NCI-H2171 treated with DMSO at 0.1 percent for 48 hours (cell line): ENCODE results near the gene OR6S1.
"Not testable (repeated sequence)": the region's sequence is repeated elsewhere in the genome, so short reads cannot be mapped to it uniquely, and the experiment has no call there.

Source experiments
- DNase-seq: peaks from one replicate; lab custom pipeline; 2025; lab: John Stamatoyannopoulos, UW

OR6S1 gene

DNA sequence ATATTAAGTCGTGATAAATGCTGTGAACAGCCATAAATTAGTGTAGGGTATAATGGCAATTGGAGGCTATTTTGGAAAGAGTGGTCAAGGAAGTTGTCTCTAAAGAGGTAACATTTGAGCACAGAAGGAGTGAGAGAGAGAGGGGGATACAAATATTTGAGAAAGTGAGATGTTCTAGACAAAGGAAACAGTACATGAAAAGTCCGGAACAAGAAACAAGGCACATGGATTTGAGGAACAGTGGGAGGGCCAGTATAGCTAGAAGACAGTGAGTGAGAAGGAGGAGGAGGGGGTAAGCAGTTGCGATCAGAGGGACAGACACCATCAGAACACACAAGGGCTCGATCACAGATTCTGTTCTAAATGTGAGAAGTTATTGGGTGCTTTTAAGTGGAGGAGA is 30.2 kb downstream of the OR6S1 start:
- DNase-seq = no peak

DNA sequence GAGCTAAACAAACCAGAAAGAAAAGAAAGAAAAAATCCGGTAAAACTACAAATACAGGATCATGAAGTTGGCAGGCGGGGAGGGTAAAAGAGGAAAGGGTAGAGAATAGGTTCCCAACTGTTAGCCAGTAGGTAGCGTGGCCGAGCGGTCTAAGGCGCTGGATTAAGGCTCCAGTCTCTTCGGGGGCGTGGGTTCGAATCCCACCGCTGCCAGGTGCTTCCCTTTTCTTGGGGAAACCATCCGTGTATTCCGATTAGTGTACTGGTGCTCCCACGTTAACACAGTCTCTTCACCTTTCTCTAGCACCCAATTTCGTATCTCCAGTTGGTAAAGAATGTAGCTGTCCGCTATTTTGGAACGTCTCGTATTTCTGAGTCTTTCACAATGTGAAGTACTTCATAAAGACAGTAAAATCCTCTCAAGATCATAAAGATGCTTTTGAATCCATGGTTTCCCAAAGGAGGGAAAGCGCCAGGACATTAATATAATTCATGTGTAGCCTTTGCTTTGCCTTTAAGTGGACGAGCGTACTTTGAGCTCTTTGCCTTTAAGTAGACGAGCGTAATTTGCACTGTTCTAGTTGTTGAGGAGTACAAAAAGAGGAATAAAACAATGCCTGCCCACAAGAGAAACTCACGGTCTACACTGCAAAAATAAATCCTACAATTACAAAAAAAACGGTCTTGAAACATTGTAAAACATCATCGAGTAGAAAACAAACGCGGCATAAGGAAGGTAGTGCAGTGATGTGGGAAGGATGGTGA is 31.3 kb downstream of the OR6S1 start:
- peak; percentile 98 for DNase-seq

DNA sequence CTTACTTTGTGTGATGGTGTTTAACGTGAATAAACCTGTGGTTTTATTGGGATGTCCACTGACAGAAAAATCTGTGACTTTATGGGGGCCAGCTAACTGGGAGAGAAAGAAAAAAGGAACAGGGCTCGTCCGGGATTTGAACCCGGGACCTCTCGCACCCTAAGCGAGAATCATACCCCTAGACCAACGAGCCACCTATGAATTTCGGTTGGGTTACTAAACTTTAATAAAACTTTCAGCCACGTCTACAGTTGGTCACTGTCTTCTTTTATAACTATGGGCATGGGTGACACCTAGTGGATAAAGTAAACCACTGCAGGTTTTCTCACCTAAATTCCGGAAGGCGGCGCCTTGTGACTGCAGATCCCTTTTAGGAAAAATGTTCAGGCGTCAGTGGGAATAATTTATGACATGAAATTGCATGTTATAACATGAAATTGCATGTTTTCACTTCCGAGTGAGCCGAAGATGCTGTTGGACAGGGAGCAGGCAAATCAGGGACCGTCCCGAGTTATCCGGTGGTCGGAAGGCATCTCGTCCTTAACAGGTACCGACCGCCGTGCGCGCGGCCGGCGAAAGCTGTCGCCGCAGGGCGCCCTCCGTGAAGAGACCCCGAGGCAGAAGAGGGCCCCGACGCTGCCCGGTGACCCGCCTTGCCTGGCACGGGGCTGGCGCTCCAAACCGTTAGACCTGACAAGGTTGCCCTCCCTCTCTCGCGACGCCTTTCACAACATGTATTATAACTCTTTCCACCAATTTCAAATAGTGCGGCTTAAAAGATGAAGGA is 32.1 kb downstream of the OR6S1 start:
- peak; percentile 99 for DNase-seq

DNA sequence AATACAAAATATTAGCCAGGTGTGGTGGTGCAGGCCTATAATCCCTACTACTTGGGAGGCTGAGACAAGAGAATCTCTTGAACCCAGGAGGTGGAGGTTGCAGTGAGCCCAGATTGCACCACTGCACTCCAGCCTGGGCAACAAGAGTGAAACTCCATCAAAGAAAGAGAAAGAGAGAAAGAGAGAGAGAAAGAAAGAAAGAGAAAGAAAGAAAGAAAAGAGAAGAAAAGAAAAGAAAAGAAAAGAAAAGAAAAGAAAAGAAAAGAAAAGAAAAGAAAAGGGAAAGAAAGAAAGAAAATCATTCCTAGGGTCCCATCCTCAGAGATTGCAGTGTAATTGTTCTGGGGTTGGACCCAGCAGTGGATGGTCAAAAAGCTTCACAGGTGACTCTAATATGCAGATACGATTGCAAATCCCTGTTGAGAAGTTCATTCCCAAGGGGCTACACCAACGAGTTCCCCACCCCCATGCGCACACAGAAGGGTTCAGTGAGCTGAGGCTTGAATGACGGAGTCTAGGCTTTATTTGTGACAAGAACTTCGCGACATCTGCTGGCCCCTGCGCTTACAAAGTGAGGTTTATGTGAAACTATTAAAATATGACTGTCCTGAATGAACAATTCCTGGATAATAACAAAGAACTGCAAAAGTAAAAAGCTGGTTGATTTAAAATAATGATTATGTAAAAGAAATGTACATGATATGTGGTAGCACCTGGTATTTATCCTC is 32.9 kb downstream of the OR6S1 start:
- DNase-seq = no peak

DNA sequence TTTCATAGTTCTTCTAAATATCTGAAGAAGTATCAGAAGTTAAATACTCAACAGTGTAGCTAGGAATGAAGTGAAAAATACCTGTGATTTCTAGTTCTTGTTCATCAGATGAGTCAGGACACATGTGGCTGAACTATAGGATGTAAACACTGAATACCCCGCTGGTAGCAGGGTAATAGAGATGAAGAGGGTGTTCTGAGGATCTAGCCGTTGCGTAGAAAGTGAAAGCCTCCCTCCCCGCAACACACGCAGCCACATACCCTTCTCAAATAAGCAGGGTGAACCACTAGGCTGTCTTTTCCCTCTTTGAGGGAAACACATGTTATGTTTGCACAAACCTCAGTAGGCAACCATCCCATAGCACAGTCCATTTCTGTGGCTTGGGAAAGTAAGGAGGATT is 33.9 kb downstream of the OR6S1 start:
- DNase-seq = no peak

DNA sequence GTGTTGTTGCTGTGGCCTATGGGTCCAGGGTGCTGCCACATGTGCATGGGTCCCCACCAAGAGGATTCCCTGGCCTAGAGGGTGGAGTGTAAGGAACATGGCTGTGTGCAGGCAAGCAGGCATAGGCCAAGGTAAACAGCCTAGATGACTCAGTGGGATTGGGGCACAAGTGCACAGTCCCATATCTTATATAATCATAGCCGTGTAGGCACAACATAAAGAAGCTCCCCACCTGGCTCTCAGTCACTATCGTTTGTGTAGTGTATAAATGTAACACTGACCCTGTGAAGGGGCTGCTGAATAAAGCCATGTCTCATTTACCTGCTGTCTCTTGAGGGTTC is 34.6 kb downstream of the OR6S1 start:
- DNase-seq = no peak

DNA sequence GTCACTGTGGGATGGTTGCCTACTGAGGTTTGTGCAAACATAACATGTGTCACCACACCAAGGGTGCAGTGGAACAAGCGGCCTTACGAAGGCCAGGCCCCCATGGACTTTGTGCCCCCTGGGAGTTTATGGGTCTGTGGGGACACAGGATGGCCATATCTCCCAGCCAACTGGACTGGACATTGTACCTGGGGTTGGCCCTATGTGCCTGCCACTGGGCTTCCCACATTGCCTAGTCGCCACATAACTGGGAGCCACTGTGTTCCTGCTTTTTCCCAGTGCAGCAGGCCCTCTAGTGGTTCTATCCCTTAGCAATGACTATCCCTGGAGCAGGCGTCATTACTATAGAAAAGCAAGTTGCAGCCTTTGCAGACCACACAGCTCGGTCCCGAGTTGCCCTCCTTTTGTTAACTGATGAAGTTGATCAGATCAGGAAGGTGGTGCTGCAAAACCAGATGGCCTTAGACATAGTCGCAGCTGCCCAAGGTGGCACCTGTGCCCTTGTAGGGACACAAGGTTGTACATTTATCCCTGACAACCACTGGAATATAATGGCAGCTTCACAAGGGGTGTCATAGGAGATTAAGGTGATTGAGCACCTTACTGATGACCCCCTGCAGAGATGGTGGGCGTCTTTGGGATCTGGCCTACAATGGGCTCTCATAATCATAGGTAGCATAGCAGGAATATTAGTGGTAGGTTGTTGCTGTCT is 35.1 kb downstream of the OR6S1 start:
- no peak for DNase-seq

DNA sequence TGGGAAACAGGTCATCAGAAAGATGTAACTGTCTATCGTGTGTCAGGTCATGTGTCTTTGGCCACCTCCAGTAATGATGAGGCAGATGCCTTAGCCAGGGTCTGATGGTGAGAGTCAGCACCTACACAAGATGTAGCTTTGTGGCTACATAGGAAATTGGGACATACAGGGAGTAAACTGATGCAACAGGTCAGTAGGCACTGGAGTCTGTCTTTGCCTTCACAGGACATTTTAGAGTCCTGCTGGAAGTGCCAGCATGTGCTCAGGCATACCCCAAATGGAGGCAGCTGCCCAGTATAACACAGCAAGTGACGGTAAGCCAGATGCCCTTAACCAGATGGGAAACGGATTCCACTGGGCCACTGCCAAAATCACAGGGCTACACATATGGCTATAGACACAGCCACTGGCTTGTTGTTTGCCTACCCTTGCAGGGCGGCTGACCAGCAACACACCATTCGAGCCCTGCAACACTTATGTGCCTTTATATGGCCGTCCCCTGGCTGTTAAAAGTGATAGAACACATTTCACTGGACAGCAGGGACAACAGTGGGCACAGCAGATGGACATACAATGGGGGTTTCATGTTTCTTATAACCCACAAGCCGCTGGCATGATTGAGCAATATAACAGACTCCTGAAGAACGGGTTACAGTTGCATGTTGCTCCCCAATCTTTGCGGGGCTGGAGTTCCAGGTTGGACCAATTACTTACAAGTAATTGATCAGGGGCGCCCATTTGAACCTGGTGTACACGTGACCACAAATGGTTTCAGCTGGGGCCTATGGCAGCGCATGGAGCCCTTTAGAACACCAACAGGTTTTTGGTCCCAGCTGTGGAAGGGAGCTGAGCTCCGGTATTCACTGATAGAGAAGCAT is 37.4 kb downstream of the OR6S1 start:
- DNase-seq = peak; percentile 83

DNA sequence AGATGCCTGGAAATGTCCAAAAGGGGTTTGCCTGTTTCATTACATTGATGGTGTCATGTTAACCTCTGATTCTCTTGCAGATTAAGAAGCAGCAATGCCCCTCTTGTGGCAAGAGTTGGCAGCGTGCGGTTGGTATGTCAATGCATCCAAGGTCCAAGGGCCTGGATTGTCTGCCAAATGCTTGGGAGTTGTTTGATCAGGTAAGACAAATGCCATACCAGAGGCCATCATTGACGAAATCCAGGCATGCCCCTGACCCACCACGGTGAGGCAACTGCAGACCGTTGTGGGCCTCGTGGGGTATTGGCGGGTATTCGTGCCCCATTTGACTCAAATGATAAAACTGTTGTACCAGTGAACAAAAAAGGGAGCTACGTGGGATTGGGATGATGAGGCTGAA is 38.9 kb downstream of the OR6S1 start:
- no peak for DNase-seq

DNA sequence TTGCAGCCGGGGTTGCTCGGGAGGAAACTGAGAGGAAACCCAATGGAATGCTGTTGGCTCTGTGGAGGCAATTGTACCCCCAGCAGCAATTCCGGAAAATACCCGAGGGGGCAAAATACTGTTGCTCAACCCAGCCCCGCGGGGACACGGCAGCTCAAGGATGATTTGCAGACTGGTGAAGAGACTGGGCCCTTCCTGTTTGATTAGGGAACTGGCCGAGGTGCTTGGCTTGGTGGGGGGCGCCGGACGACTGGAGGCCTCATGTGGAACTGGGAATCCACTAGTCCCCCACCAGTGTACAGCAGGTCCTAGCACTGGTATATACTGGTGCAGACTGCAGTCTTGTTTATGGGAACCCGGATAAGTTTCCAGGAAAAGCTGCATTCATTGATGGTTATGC is 40.0 kb downstream of the OR6S1 start:
- no peak for DNase-seq

DNA sequence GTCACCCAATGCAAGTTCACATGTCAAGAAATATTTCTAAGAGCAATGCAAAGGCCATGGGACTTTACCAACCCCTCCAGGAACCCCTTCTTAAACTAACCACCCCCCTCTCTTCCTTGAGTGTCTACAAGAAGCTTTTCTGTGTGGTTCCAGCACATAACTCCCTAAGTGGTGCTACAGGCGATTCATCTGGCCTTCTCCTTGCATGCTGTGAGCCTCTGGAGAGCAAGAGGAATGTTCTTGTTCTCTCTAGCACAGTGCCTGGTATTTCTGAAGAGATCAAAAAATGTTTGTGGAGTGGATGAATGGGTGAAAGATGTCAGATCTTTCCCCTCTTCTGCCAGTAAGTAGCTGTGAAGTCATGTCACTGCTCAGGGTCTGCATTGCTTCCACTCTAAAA is 44.4 kb downstream of the OR6S1 start:
- DNase-seq = no peak

DNA sequence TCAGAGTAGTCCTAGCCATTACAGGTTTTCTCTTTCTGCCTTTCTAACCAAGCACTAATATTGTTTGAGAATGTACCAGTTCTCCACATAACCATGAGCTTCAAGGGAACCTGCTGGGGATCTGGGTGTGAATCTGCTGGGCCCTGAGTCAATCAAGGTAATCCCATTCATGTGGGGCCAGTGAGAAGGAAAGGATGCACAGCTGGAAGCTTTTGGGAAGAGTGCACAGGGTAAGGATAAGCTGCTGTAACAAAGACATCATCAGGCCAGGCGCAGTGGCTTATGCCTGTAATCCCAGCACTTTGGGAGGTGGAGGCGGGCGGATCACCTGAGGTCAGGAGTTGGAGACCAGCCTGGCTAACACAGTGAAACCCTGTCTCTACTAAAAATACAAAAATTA is 45.8 kb downstream of the OR6S1 start:
- DNase-seq = not testable (repeated sequence)

DNA sequence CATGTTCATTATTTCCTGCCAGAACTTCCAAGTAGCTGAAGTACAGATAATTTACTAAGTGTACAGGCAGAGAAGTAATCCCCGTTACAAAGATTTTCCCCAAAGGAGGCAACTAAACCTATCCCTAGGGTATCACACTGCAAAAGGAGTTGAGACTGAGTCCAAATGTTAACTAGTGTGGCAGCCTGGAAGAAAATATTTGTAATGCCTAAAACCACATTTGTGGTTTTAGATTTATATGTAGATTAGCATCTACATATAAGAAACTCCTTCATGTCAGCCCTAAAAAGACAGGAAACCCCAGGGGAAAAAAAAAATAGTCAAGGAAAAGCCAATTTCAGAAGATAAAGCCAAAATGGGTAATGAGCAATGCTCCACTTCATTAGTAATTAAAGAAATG is 48.9 kb downstream of the OR6S1 start:
- no peak for DNase-seq

DNA sequence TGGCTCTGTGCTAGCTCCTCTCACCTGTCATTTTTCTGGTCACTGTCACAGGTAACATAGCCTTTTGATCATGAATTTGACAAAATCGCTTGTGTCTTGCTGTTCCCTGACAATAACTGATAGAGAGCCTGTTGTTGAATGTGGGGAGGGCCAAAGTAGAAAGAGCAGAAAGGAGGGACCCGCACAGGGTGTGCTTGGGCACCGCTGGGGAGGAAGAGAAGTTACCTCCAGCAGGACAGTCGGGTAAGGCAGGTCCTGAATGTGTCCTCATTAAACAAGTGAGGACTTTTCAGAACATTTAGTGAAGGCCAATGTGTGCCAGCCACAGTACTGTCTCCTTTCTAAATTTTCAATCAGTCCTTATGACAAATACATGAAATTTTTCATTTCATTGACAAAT is 50.3 kb downstream of the OR6S1 start, which contains the start of gene RNASE12:
Gene RNASE12 (minus strand): TSS at position 142 of the 400 bp plus-strand sequence. CDS start 653 bp downstream, outside the sequence.
- no peak for DNase-seq
